Right atrium auricular region (tissue), 2 donors: ENCODE measurements around the gene ASNS. TPM values are rescaled to one million over a fixed set of nuclear protein-coding genes. Genes with fewer than 3 reads are reported as not detected.
A peak's percentile ranks its signal among the peaks of the same experiment; 100 is the strongest.

Experiments used
- DNase-seq: peaks from one replicate; pipeline ENCODE4 v3.0.0-alpha.2; 2019; ENCODE audit warnings: low spot score
- H3K27ac ChIP-seq, 2 donors: fragments of 200-600 bp; sonication (generic); 1 replicate in 1 of 2; 2 replicates in 1 of 2; pipeline ENCODE4 v1.5.1; 2016 to 2019
- H3K27me3 ChIP-seq, 2 donors: fragments of 200-600 bp; sonication (generic); one replicate each; pipeline versions ENCODE4 v1.5.1 to v1.6.0; 2017 to 2019
- H3K36me3 ChIP-seq: fragments of 200-600 bp; sonication (generic); one replicate; pipeline ENCODE4 v1.5.1; 2016
- H3K4me1 ChIP-seq, 2 donors: fragments of 200-600 bp; sonication (generic); one replicate each; pipeline versions ENCODE4 v1.5.1 to v1.6.0; 2017 to 2019
- H3K4me3 ChIP-seq, 2 donors: fragments of 200-600 bp; sonication (generic); 1 replicate in 1 of 2; 2 replicates in 1 of 2; pipeline ENCODE4 v1.5.1; 2017 to 2019; ENCODE audit warnings: mild to moderate bottlenecking in 1 of 2, moderate library complexity in 1 of 2
- H3K9me3 ChIP-seq, 2 donors: fragments of 200-600 bp; sonication (generic); one replicate each; pipeline ENCODE4 v1.5.1; 2019
- total RNA-seq, 2 donors: library from RNA; depleted of rRNA; stranded (reverse); fragments of >200 nt; gene quantifications; one replicate each; pipeline ENCODE4 v1.1.0, GENCODE V29; 2016
- TF ChIP-seq, protein P1 (sequence below), 2 donors: fragments of 200-600 bp; sonication (generic); IDR thresholded peaks; one replicate each; pipeline ENCODE4 v1.5.1; 2019; ENCODE audit warnings: antibody characterized with exemption in 2 of 2

The ASNS gene
- total RNA-seq, 2 donors from 2014 or later, result 11.8 to 13.4 TPM

GRCh38 chr7:97871659-97872024 is 566 bp downstream of the ASNS start:
- Histone ChIP-seq H3K4me3 (peak overlapping the region; percentile 58 to 79), H3K9me3 (no peaks in the 10 kb centered on the region), H3K36me3 (no peaks in the 10 kb centered on the region), H3K27ac (peak overlapping the region; percentile 72 to 78), H3K4me1 (peaks cover 0 to 13% of the 10 kb centered on the region in 2 donors), H3K27me3 (no peaks in the 10 kb centered on the region)
- DNase-seq, result no peak
- TF ChIP-seq, protein P1, sequence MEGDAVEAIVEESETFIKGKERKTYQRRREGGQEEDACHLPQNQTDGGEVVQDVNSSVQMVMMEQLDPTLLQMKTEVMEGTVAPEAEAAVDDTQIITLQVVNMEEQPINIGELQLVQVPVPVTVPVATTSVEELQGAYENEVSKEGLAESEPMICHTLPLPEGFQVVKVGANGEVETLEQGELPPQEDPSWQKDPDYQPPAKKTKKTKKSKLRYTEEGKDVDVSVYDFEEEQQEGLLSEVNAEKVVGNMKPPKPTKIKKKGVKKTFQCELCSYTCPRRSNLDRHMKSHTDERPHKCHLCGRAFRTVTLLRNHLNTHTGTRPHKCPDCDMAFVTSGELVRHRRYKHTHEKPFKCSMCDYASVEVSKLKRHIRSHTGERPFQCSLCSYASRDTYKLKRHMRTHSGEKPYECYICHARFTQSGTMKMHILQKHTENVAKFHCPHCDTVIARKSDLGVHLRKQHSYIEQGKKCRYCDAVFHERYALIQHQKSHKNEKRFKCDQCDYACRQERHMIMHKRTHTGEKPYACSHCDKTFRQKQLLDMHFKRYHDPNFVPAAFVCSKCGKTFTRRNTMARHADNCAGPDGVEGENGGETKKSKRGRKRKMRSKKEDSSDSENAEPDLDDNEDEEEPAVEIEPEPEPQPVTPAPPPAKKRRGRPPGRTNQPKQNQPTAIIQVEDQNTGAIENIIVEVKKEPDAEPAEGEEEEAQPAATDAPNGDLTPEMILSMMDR (IDR thresholded peaks at IDR 0.05), result no peak

- TF ChIP-seq, protein P1 (IDR thresholded peaks at IDR 0.05), result no peak
- H3K27ac ChIP-seq, result no peak overlapping the region
- H3K9me3 ChIP-seq, result no peaks in the 10 kb centered on the region
- no peak for DNase-seq
- no peak overlapping the region for H3K4me3 ChIP-seq
- no peaks in the 10 kb centered on the region for H3K27me3 ChIP-seq
- no peaks in the 10 kb centered on the region for H3K36me3 ChIP-seq
- H3K4me1 ChIP-seq, result peaks cover 0 to 13% of the 10 kb centered on the region in 2 donors
Measured at GRCh38 chr7:97868788-97869187, 3.4 kb downstream of the ASNS start.

DNA sequence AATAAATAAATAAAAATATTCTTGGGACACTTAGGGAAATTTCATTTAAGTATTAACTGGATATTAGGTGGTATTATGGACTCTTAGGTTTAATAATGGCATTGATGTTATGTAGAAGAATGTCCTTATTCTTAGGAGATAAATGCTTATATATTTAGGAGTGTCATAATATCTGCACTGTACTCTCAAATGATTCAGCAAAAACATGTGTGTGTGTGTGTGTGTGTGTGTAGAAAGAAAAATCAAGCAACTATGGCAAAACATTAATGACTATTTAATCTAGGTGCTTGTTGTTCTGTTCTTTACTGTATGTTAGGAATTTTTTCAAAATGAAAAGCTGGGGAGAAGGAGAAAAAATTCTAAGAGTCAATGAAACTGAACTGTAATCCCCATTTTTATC is 3.9 kb downstream of the ASNS start:
- TF ChIP-seq, protein P1 (IDR thresholded peaks at IDR 0.05), result no peak
- peaks cover 0 to 13% of the 10 kb centered on the region in 2 donors for H3K4me1 ChIP-seq
- no peaks in the 10 kb centered on the region for H3K27me3 ChIP-seq
- H3K4me3 ChIP-seq, result no peak overlapping the region
- H3K36me3 ChIP-seq, result no peaks in the 10 kb centered on the region
- no peak overlapping the region for H3K27ac ChIP-seq
- no peak for DNase-seq
- H3K9me3 ChIP-seq, result no peaks in the 10 kb centered on the region

DNA sequence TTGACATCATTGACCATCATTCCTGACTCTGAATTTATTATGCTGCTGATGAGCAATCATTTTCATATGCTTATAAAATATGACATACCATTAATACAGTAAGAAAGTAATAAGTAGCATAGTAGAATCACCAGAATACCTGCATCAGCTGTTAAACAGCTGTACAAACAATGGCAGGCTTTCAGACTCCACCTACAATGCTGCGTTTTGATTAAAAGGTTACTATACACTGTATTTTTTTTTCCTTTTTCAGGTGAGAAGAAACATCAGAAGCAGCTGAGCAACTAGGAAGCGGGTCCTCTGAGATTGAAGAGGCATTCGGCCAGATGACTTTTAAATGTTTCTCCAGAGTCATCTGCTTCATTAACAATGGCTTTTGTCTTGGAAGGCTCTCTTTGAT is 7.1 kb downstream of the ASNS start:
- no peak overlapping the region for H3K27ac ChIP-seq
- H3K9me3 ChIP-seq, result no peaks in the 10 kb centered on the region
- H3K36me3 ChIP-seq, result no peaks in the 10 kb centered on the region
- H3K27me3 ChIP-seq, result no peaks in the 10 kb centered on the region
- no peaks in the 10 kb centered on the region for H3K4me1 ChIP-seq
- TF ChIP-seq, protein P1 (IDR thresholded peaks at IDR 0.05), result no peak
- DNase-seq, result no peak
- H3K4me3 ChIP-seq, result no peak overlapping the region

GRCh38 chr7:97859606-97860204 is 12.5 kb downstream of the ASNS start:
- TF ChIP-seq, protein P1 (IDR thresholded peaks at IDR 0.05), result no peak
- no peak for DNase-seq
- Histone ChIP-seq H3K9me3 (no peaks in the 10 kb centered on the region), H3K27me3 (no peaks in the 10 kb centered on the region), H3K4me3 (no peak overlapping the region), H3K36me3 (peaks cover 10% of the 10 kb centered on the region), H3K4me1 (no peaks in the 10 kb centered on the region), H3K27ac (no peak overlapping the region)

- DNase-seq, result no peak
- TF ChIP-seq, protein P1 (IDR thresholded peaks at IDR 0.05), result no peak
- Histone ChIP-seq H3K27me3 (no peaks in the 10 kb centered on the region), H3K9me3 (no peaks in the 10 kb centered on the region), H3K27ac (no peak overlapping the region), H3K4me3 (no peak overlapping the region), H3K36me3 (peaks cover 20% of the 10 kb centered on the region), H3K4me1 (no peaks in the 10 kb centered on the region)
Measured at GRCh38 chr7:97858221-97858620, 14.0 kb downstream of the ASNS start.
